ENCODE measurements around the gene MAPK14. TPM values are rescaled to one million over a fixed set of nuclear protein-coding genes. Genes with fewer than 3 reads are reported as not detected.
A peak's percentile ranks its signal among the peaks of the same experiment; 100 is the strongest.

Gene MAPK14
- total RNA-seq, 1 donor from 2014 or later, result 41.3 TPM

GRCh38 chr6:36125575-36125974 is 98.0 kb downstream of the MAPK14 start:
- Histone ChIP-seq H3K4me3 (ENCODE audit: insufficient read depth, low read depth, low read length) (no peak overlapping the region), H3K27ac (ENCODE audit: low read depth, low read length) (no peak overlapping the region), H4K20me1 (ENCODE audit: insufficient read depth, low read length) (no peaks in the 10 kb centered on the region), H3K79me2 (ENCODE audit: insufficient read depth, low read length) (no peaks in the 10 kb centered on the region), H3K4me2 (ENCODE audit: low read length) (no peak overlapping the region), H3K9me3 (ENCODE audit: insufficient read depth, low read depth, low read length) (no peaks in the 10 kb centered on the region), H3K9ac (ENCODE audit: low read length) (no peak overlapping the region), H2AFZ (ENCODE audit: low read depth, low read length) (no peak overlapping the region), H3K36me3 (ENCODE audit: insufficient read depth, low read length) (no peaks in the 10 kb centered on the region), H3K4me1 (ENCODE audit: insufficient read depth, low read length) (peaks cover 15% of the 10 kb centered on the region), H3K27me3 (ENCODE audit: insufficient read depth, low read length) (no peaks in the 10 kb centered on the region)
- H3K4me1 Mint-ChIP-seq (ENCODE audit: low read depth, unreplicated experiment), result peaks cover 28% of the 10 kb centered on the region
- H3K36me3 Mint-ChIP-seq (ENCODE audit: low read depth, unreplicated experiment), result peaks cover 6% of the 10 kb centered on the region
- FAIRE-seq (no peak), DNase-seq (ENCODE audit: low read depth) (no peak)
- peaks cover 2% of the 10 kb centered on the region for H3K9me3 Mint-ChIP-seq (ENCODE audit: unreplicated experiment)
- TF ChIP-seq EZH2 (IDR thresholded peaks at IDR 0.05; ENCODE audit: insufficient read depth, low read length) (no peak), CTCF (IDR thresholded peaks at IDR 0.05; ENCODE audit: insufficient read depth, low read depth, low read length) (no peak)
- H3K27ac Mint-ChIP-seq (ENCODE audit: unreplicated experiment), result no peak overlapping the region
- no peaks in the 10 kb centered on the region for H3K27me3 Mint-ChIP-seq (ENCODE audit: low read depth, unreplicated experiment)
- H3K4me3 Mint-ChIP-seq (ENCODE audit: unreplicated experiment), result no peak overlapping the region

GRCh38 chr6:36126121-36126520 is 98.5 kb downstream of the MAPK14 start:
- H3K9me3 ChIP-seq (ENCODE audit: insufficient read depth, low read depth, low read length), result no peaks in the 10 kb centered on the region
- Mint-ChIP-seq H3K4me3 (ENCODE audit: unreplicated experiment) (no peak overlapping the region), H3K4me1 (ENCODE audit: low read depth, unreplicated experiment) (peaks cover 23% of the 10 kb centered on the region), H3K9me3 (ENCODE audit: unreplicated experiment) (peaks cover 2% of the 10 kb centered on the region), H3K27ac (ENCODE audit: unreplicated experiment) (no peak overlapping the region), H3K36me3 (ENCODE audit: low read depth, unreplicated experiment) (peaks cover 4% of the 10 kb centered on the region), H3K27me3 (ENCODE audit: low read depth, unreplicated experiment) (no peaks in the 10 kb centered on the region)
- no peak for DNase-seq (ENCODE audit: low read depth)
- TF ChIP-seq CTCF (IDR thresholded peaks at IDR 0.05; ENCODE audit: insufficient read depth, low read depth, low read length), result no peak
- no peak for TF ChIP-seq EZH2 (IDR thresholded peaks at IDR 0.05; ENCODE audit: insufficient read depth, low read length)
- no peaks in the 10 kb centered on the region for H3K79me2 ChIP-seq (ENCODE audit: insufficient read depth, low read length)
- H3K9ac ChIP-seq (ENCODE audit: low read length), result no peak overlapping the region
- FAIRE-seq, result no peak
- H3K4me2 ChIP-seq (ENCODE audit: low read length), result no peak overlapping the region
- peaks cover 12% of the 10 kb centered on the region for H3K4me1 ChIP-seq (ENCODE audit: insufficient read depth, low read length)
- no peak overlapping the region for H2AFZ ChIP-seq (ENCODE audit: low read depth, low read length)
- no peak overlapping the region for H3K27ac ChIP-seq (ENCODE audit: low read depth, low read length)
- H3K36me3 ChIP-seq (ENCODE audit: insufficient read depth, low read length), result no peaks in the 10 kb centered on the region
- H3K4me3 ChIP-seq (ENCODE audit: insufficient read depth, low read depth, low read length), result no peak overlapping the region
- H3K27me3 ChIP-seq (ENCODE audit: insufficient read depth, low read length), result no peaks in the 10 kb centered on the region
- H4K20me1 ChIP-seq (ENCODE audit: insufficient read depth, low read length), result no peaks in the 10 kb centered on the region

- DNase-seq (ENCODE audit: low read depth), result peak; percentile 25
- TF ChIP-seq CTCF (IDR thresholded peaks at IDR 0.05; ENCODE audit: insufficient read depth, low read depth, low read length), result no peak
- TF ChIP-seq EZH2 (IDR thresholded peaks at IDR 0.05; ENCODE audit: insufficient read depth, low read length), result no peak
- Mint-ChIP-seq H3K9me3 (ENCODE audit: unreplicated experiment) (peaks cover 2% of the 10 kb centered on the region), H3K27me3 (ENCODE audit: low read depth, unreplicated experiment) (no peaks in the 10 kb centered on the region), H3K27ac (ENCODE audit: unreplicated experiment) (peak overlapping the region; percentile 54), H3K4me1 (ENCODE audit: low read depth, unreplicated experiment) (peaks cover 21% of the 10 kb centered on the region), H3K4me3 (ENCODE audit: unreplicated experiment) (peak overlapping the region; percentile 55), H3K36me3 (ENCODE audit: low read depth, unreplicated experiment) (peaks cover 4% of the 10 kb centered on the region)
- H3K4me2 ChIP-seq (ENCODE audit: low read length), result peak overlapping the region; percentile 38
- H4K20me1 ChIP-seq (ENCODE audit: insufficient read depth, low read length), result no peaks in the 10 kb centered on the region
- no peak overlapping the region for H3K9ac ChIP-seq (ENCODE audit: low read length)
- H3K4me3 ChIP-seq (ENCODE audit: insufficient read depth, low read depth, low read length), result no peak overlapping the region
- H3K9me3 ChIP-seq (ENCODE audit: insufficient read depth, low read depth, low read length), result no peaks in the 10 kb centered on the region
- H3K27me3 ChIP-seq (ENCODE audit: insufficient read depth, low read length), result no peaks in the 10 kb centered on the region
- H2AFZ ChIP-seq (ENCODE audit: low read depth, low read length), result no peak overlapping the region
- no peaks in the 10 kb centered on the region for H3K36me3 ChIP-seq (ENCODE audit: insufficient read depth, low read length)
- no peak for FAIRE-seq
- peaks cover 17% of the 10 kb centered on the region for H3K4me1 ChIP-seq (ENCODE audit: insufficient read depth, low read length)
- H3K27ac ChIP-seq (ENCODE audit: low read depth, low read length), result no peak overlapping the region
- H3K79me2 ChIP-seq (ENCODE audit: insufficient read depth, low read length), result no peaks in the 10 kb centered on the region
Measured at GRCh38 chr6:36126553-36127458, 99.2 kb downstream of the MAPK14 start.
